Small intestine (tissue), 7 donors: ENCODE data around the gene CHRD. TPM values are rescaled to one million over a fixed set of nuclear protein-coding genes. Genes with fewer than 3 reads are reported as not detected.

Source experiments
- DNase-seq, 2 donors: peaks; one replicate each; pipeline versions ENCODE4 v3.0.0 to v3.0.0-alpha.2; 2013
- FAIRE-seq: peaks from 2 replicates; lab custom pipeline; 2012; peaks lifted over from hg19 to GRCh38; lab: Jason Lieb, UNC
- H3K27ac ChIP-seq, 3 donors: one replicate each; pipeline ENCODE4 v1.5.1; 2013; ENCODE audit warnings: low read length in 2 of 3, mild to moderate bottlenecking in 2 of 3, control low read depth in 1 of 3, inconsistent platforms in 1 of 3, low read depth in 1 of 3, moderate library complexity in 1 of 3
- H3K27me3 ChIP-seq, 3 donors: one replicate each; pipeline ENCODE4 v1.6.1; 2013; ENCODE audit warnings: low read length in 3 of 3, inconsistent platforms in 1 of 3; ENCODE audit not compliant: control insufficient read depth in 3 of 3, insufficient read depth in 3 of 3
- H3K36me3 ChIP-seq, 3 donors: one replicate each; pipeline ENCODE4 v1.6.1; 2013; ENCODE audit warnings: low read length in 3 of 3, inconsistent platforms in 1 of 3, low read depth in 1 of 3, mild to moderate bottlenecking in 1 of 3, moderate library complexity in 1 of 3; ENCODE audit not compliant: control insufficient read depth in 3 of 3, insufficient read depth in 2 of 3
- H3K4me1 ChIP-seq, 3 donors: one replicate each; pipeline ENCODE4 v1.6.1; 2013; ENCODE audit warnings: low read length in 2 of 3, inconsistent platforms in 1 of 3, low read depth in 1 of 3, mild to moderate bottlenecking in 1 of 3, moderate library complexity in 1 of 3; ENCODE audit not compliant: control insufficient read depth in 3 of 3, insufficient read depth in 2 of 3
- H3K4me3 ChIP-seq, 3 donors: one replicate each; pipeline ENCODE4 v1.5.1; 2013; ENCODE audit warnings: low read length in 3 of 3, control low read depth in 1 of 3, inconsistent platforms in 1 of 3, low read depth in 1 of 3, mild to moderate bottlenecking in 1 of 3, moderate library complexity in 1 of 3
- H3K9me3 ChIP-seq, 2 donors: one replicate each; pipeline ENCODE4 v1.6.1; 2013; ENCODE audit warnings: low read depth in 1 of 2, low read length in 1 of 2; ENCODE audit not compliant: control insufficient read depth in 2 of 2, insufficient read depth in 1 of 2
- WGBS, 3 donors: extraction: QIAGEN DNeasy Blood & Tissue Kit; methylation state at CpG; one replicate each; pipeline ENCODE4 v1.1.7; 2013; 5-methylcytosine and 5-hydroxymethylcytosine counted together
- polyA plus RNA-seq, 4 donors: library from polyadenylated mRNA; stranded (reverse) in 3 of 4; unstranded in 1 of 4; fragments of 200-250 nt in 3 of 4; fragments of 120-200 nt in 1 of 4; gene quantifications; one replicate each; pipeline versions ENCODE4 v1.2.1 to v1.2.3, GENCODE V29; 2013
- donor health status: healthy with polysubstance abuse.
- donor health status: control.
- donor health status: control.
- donor health status: Bipolar disorder and iron deficiency.
- donor health status: healthy.

The CHRD gene
- polyA plus RNA-seq, 4 donors, result 0.27 to 3.8 (median 3.4) TPM; not detected in 1

DNA sequence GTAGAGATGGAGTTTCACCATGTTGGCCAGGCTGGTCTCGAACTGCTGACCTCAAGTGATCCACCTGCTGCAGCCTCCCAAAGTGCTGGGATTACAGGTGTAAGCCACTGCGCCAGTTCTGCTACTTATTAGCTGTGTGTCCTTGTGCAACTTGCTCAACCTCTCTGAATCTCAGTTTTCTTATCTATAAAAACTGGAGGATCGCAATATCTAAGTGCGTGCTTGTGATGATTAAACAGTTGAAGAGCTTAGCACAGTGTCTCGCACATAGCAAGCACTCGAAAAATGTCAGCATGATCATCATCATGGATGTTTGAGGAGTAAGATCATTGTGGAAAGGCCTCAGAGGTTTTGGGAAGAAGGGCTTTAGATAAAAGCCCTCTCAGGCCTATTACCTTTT is 29.2 kb upstream of the CHRD start:
- H3K27me3 ChIP-seq, result no peaks in the 10 kb centered on the region
- H3K36me3 ChIP-seq, result peaks cover 0 to 78% (median 0%) of the 10 kb centered on the region in 3 donors
- FAIRE-seq (no peak), DNase-seq (no peak)
- no peak overlapping the region for H3K4me3 ChIP-seq
- H3K9me3 ChIP-seq, result no peaks in the 10 kb centered on the region
- WGBS, 3 donors, result 93 to 98% (median 95%) methylated on average over 6 of the region's 6 CpGs
- no peak overlapping the region for H3K27ac ChIP-seq
- peaks cover 4 to 25% (median 11%) of the 10 kb centered on the region in 3 donors for H3K4me1 ChIP-seq

DNA sequence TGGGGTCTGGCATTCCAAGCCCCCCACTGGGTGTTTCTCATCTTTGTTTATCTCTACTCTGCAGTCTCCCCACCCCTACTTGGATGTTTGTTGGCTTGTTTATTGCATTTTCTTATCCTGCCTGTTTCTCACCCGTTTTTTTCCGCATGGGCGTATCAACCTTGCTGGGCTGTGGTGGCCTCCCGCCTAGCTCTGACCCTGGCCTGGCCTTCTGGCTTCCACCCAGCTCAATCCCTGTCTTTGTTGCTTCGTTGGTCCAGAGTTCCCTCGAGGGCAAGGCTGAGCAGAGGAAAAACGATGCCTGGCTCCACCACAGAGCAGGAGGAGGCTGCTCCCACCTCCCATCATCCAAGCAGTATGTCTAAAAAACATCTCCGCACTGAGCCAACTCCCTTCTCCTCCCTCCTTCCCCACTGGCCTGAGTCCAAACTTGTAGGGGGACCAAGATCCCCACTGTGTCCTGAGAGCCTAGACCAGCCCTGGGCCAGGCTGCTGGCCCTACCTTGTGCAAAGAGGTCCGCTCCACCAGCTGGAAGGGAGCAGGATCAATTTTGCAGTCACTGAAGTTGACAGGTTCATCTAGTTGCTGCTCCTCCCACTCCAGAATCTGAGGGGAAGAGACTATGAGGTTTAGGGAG is 28.2 kb upstream of the CHRD start:
- Histone ChIP-seq H3K27me3 (no peaks in the 10 kb centered on the region), H3K4me1 (peaks cover 4 to 18% (median 8%) of the 10 kb centered on the region in 3 donors), H3K4me3 (no peak overlapping the region), H3K27ac (peak overlapping the region; percentile 74 to 92 (median 89)), H3K36me3 (peaks cover 0 to 81% (median 0%) of the 10 kb centered on the region in 3 donors), H3K9me3 (no peaks in the 10 kb centered on the region)
- no peak for FAIRE-seq
- DNase-seq, result no peak
- WGBS, 3 donors, result 30 to 45% (median 36%) methylated on average over 9 of the region's 9 CpGs

- H3K36me3 ChIP-seq, result peaks cover 0 to 82% (median 0%) of the 10 kb centered on the region in 3 donors
- no peak for FAIRE-seq
- WGBS, 3 donors, result 25 to 61% (median 38%) methylated on average over 15 of the region's 15 CpGs
- H3K4me1 ChIP-seq, result peaks cover 4 to 18% (median 8%) of the 10 kb centered on the region in 3 donors
- no peaks in the 10 kb centered on the region for H3K9me3 ChIP-seq
- H3K27me3 ChIP-seq, result no peaks in the 10 kb centered on the region
- DNase-seq, result peak; percentile 93 to 99
- peak overlapping the region in 1 of 3 donors; percentile 28 for H3K4me3 ChIP-seq
- H3K27ac ChIP-seq, result peak overlapping the region; percentile 74 to 92 (median 89)
Measured at GRCh38 chr3:184352149-184352785, 27.6 kb upstream of the CHRD start.

GRCh38 chr3:184352897-184353545 is 26.8 kb upstream of the CHRD start:
- no peak for FAIRE-seq

DNA sequence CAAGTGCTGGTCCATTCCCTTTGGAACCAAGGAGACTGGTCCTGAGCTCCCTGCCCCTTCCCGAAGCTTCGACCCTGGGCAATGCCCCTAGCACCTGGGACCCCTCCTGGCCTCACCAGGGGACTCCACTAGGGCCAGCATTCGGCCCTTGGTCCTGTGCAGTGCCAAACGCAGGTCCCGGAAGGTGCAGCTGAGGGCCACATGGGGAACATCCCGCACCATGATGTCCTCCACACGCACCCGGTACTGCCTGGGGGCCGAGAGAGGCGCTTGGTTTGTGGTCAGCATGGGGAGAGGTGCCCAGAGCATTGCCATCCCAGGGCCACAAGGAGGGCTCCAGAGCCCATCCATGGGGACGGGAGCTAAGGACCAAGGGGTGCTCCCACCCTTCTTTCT is 26.3 kb upstream of the CHRD start:
- FAIRE-seq (no peak), DNase-seq (no peak)
- Histone ChIP-seq H3K27me3 (no peaks in the 10 kb centered on the region), H3K9me3 (no peaks in the 10 kb centered on the region), H3K27ac (no peak overlapping the region), H3K4me1 (peaks cover 4 to 18% (median 8%) of the 10 kb centered on the region in 3 donors), H3K36me3 (peaks cover 0 to 89% (median 2%) of the 10 kb centered on the region in 3 donors), H3K4me3 (no peak overlapping the region)
- 94 to 95% (median 94%) methylated on average over 11 of the region's 11 CpGs for WGBS, 3 donors

More at GRCh38 chr3:184352897-184353545, 26.8 kb upstream of the CHRD start:
- DNase-seq, result no peak
- Histone ChIP-seq H3K9me3 (no peaks in the 10 kb centered on the region), H3K4me3 (no peak overlapping the region), H3K27ac (peak overlapping the region; percentile 74 to 92 (median 89)), H3K27me3 (no peaks in the 10 kb centered on the region), H3K4me1 (peaks cover 4 to 18% (median 8%) of the 10 kb centered on the region in 3 donors), H3K36me3 (peaks cover 0 to 86% (median 2%) of the 10 kb centered on the region in 3 donors)
- WGBS, 3 donors, result 62 to 78% (median 76%) methylated on average over 11 of the region's 11 CpGs

DNA sequence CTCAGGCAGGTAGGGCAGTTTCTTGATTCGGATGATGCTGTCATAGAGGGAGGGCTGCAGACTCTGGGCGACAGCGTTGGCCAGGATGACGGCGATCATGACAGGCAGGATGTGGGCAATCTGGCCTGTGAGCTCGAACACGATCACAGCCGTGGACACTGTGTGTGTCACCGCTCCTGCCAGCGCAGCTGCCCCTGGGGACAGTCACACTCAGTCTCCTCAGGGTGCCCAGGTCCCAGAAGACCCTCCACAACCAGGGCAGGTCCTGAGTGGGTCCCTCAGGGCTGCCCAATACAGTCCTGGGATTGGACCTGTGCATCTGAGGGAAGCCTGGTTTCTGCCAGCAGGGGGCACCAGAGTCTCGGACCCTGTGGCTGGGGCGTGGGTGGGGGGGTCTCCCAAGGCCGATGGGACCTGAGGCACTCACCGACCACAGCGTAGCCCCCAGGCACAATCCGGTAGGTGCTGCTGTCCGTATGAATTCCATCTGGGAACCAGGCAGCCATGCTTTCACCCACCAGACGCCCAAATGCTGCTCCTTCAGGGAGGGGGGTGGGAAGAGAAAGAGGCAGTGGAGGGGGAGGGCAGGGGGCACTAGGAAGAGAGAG is 25.6 kb upstream of the CHRD start:
- FAIRE-seq (no peak), DNase-seq (peak; percentile 38 to 67)
- Histone ChIP-seq H3K9me3 (no peaks in the 10 kb centered on the region), H3K4me1 (peaks cover 4 to 18% (median 8%) of the 10 kb centered on the region in 3 donors), H3K27ac (no peak overlapping the region), H3K4me3 (no peak overlapping the region), H3K27me3 (no peaks in the 10 kb centered on the region), H3K36me3 (peaks cover 0 to 89% (median 2%) of the 10 kb centered on the region in 3 donors)
- 38 to 57% (median 53%) methylated on average over 18 of the region's 18 CpGs for WGBS, 3 donors

GRCh38 chr3:184354754-184355153 is 25.1 kb upstream of the CHRD start:
- no peak for DNase-seq
- WGBS, 3 donors, result 76 to 80% (median 78%) methylated on average over 8 of the region's 8 CpGs

More at GRCh38 chr3:184354754-184355153, 25.1 kb upstream of the CHRD start:
- H3K27ac ChIP-seq, result no peak overlapping the region
- no peaks in the 10 kb centered on the region for H3K27me3 ChIP-seq
- H3K4me3 ChIP-seq, result no peak overlapping the region
- no peaks in the 10 kb centered on the region for H3K9me3 ChIP-seq
- no peak for FAIRE-seq
- peaks cover 4 to 20% (median 8%) of the 10 kb centered on the region in 3 donors for H3K4me1 ChIP-seq
- peaks cover 0 to 90% (median 2%) of the 10 kb centered on the region in 3 donors for H3K36me3 ChIP-seq
